Measurements from ENCODE around the gene PIEZO2.

The PIEZO2 gene

GRCh38 chr18:11165138-11165537 is 15.8 kb upstream of the PIEZO2 start:
- Histone ChIP-seq H3K4me1 (ENCODE audit: insufficient read depth, low read length) (peaks cover 8% of the 10 kb centered on the region; the same call in 1 of the 2 replicates), H3K4me3 (ENCODE audit: low read length) (no peak overlapping the region), H3K27me3 (ENCODE audit: insufficient read depth, low read length) (peaks cover 57% of the 10 kb centered on the region), H3K9ac (ENCODE audit: low read depth, low read length) (no peak overlapping the region), H3K9me3 (ENCODE audit: insufficient read depth, low read depth, low read length) (no peaks in the 10 kb centered on the region), H3K27ac (ENCODE audit: low read length) (no peak overlapping the region), H3K36me3 (ENCODE audit: insufficient read depth, low read depth, low read length) (no peaks in the 10 kb centered on the region)

GRCh38 chr18:11163665-11164064 is 14.3 kb upstream of the PIEZO2 start:
- Histone ChIP-seq H3K27ac (ENCODE audit: low read length) (no peak overlapping the region), H3K9me3 (ENCODE audit: insufficient read depth, low read depth, low read length) (no peaks in the 10 kb centered on the region), H3K4me3 (ENCODE audit: low read length) (no peak overlapping the region), H3K36me3 (ENCODE audit: insufficient read depth, low read depth, low read length) (no peaks in the 10 kb centered on the region), H3K4me1 (ENCODE audit: insufficient read depth, low read length) (peaks cover 8% of the 10 kb centered on the region; the same call in 1 of the 2 replicates), H3K27me3 (ENCODE audit: insufficient read depth, low read length) (peaks cover 65% of the 10 kb centered on the region), H3K9ac (ENCODE audit: low read depth, low read length) (no peak overlapping the region)

GRCh38 chr18:11162889-11163288 is 13.5 kb upstream of the PIEZO2 start:
- Histone ChIP-seq H3K27me3 (ENCODE audit: insufficient read depth, low read length) (peaks cover 65% of the 10 kb centered on the region), H3K4me1 (ENCODE audit: insufficient read depth, low read length) (peaks cover 8% of the 10 kb centered on the region; the same call in 1 of the 2 replicates), H3K36me3 (ENCODE audit: insufficient read depth, low read depth, low read length) (no peaks in the 10 kb centered on the region), H3K9ac (ENCODE audit: low read depth, low read length) (no peak overlapping the region), H3K4me3 (ENCODE audit: low read length) (no peak overlapping the region), H3K27ac (ENCODE audit: low read length) (no peak overlapping the region), H3K9me3 (ENCODE audit: insufficient read depth, low read depth, low read length) (no peaks in the 10 kb centered on the region)

GRCh38 chr18:11162462-11162861 is 13.1 kb upstream of the PIEZO2 start:
- H3K4me3 ChIP-seq (ENCODE audit: low read length): no peak overlapping the region
- no peak overlapping the region for H3K27ac ChIP-seq (ENCODE audit: low read length)
- H3K4me1 ChIP-seq (ENCODE audit: insufficient read depth, low read length): peaks cover 8% of the 10 kb centered on the region; the same call in 1 of the 2 replicates
- peaks cover 65% of the 10 kb centered on the region for H3K27me3 ChIP-seq (ENCODE audit: insufficient read depth, low read length)
- no peak overlapping the region for H3K9ac ChIP-seq (ENCODE audit: low read depth, low read length)
- H3K36me3 ChIP-seq (ENCODE audit: insufficient read depth, low read depth, low read length): no peaks in the 10 kb centered on the region
- no peaks in the 10 kb centered on the region for H3K9me3 ChIP-seq (ENCODE audit: insufficient read depth, low read depth, low read length)

- Histone ChIP-seq H3K27me3 (ENCODE audit: insufficient read depth, low read length) (peaks cover 51% of the 10 kb centered on the region), H3K27ac (ENCODE audit: low read length) (no peak overlapping the region), H3K4me1 (ENCODE audit: insufficient read depth, low read length) (peaks cover 8% of the 10 kb centered on the region; the same call in 1 of the 2 replicates)
Observed at GRCh38 chr18:11160313-11160712, 10.9 kb upstream of the PIEZO2 start.

GRCh38 chr18:11159844-11160243 is 10.5 kb upstream of the PIEZO2 start:
- Histone ChIP-seq H3K27me3 (ENCODE audit: insufficient read depth, low read length) (peaks cover 46% of the 10 kb centered on the region), H3K36me3 (ENCODE audit: insufficient read depth, low read depth, low read length) (no peaks in the 10 kb centered on the region), H3K4me1 (ENCODE audit: insufficient read depth, low read length) (peaks cover 8% of the 10 kb centered on the region; the same call in 1 of the 2 replicates), H3K9ac (ENCODE audit: low read depth, low read length) (no peak overlapping the region), H3K4me3 (ENCODE audit: low read length) (no peak overlapping the region), H3K27ac (ENCODE audit: low read length) (no peak overlapping the region), H3K9me3 (ENCODE audit: insufficient read depth, low read depth, low read length) (no peaks in the 10 kb centered on the region)

More at GRCh38 chr18:11160313-11160712, 10.9 kb upstream of the PIEZO2 start:
- H3K9ac ChIP-seq (ENCODE audit: low read depth, low read length): no peak overlapping the region
- H3K9me3 ChIP-seq (ENCODE audit: insufficient read depth, low read depth, low read length): no peaks in the 10 kb centered on the region
- no peak overlapping the region for H3K4me3 ChIP-seq (ENCODE audit: low read length)
- H3K36me3 ChIP-seq (ENCODE audit: insufficient read depth, low read depth, low read length): no peaks in the 10 kb centered on the region

- H3K27me3 ChIP-seq (ENCODE audit: insufficient read depth, low read length): peaks cover 18% of the 10 kb centered on the region; the same call in 1 of the 2 replicates
- no peak overlapping the region for H3K9ac ChIP-seq (ENCODE audit: low read depth, low read length)
- H3K27ac ChIP-seq (ENCODE audit: low read length): no peak overlapping the region
Observed at GRCh38 chr18:11156978-11157377, 7.6 kb upstream of the PIEZO2 start.

GRCh38 chr18:11155034-11155759 is 5.8 kb upstream of the PIEZO2 start:
- no peak overlapping the region for H3K4me3 ChIP-seq (ENCODE audit: low read length)
- H3K36me3 ChIP-seq (ENCODE audit: insufficient read depth, low read depth, low read length): no peaks in the 10 kb centered on the region
- H3K27me3 ChIP-seq (ENCODE audit: insufficient read depth, low read length): peaks cover 22% of the 10 kb centered on the region
- H3K9me3 ChIP-seq (ENCODE audit: insufficient read depth, low read depth, low read length): no peaks in the 10 kb centered on the region
- peaks cover 13% of the 10 kb centered on the region; the same call in 1 of the 2 replicates for H3K4me1 ChIP-seq (ENCODE audit: insufficient read depth, low read length)
- H3K27ac ChIP-seq (ENCODE audit: low read length): no peak overlapping the region
- H3K9ac ChIP-seq (ENCODE audit: low read depth, low read length): no peak overlapping the region

More at GRCh38 chr18:11156978-11157377, 7.6 kb upstream of the PIEZO2 start:
- H3K9me3 ChIP-seq (ENCODE audit: insufficient read depth, low read depth, low read length): no peaks in the 10 kb centered on the region
- no peaks in the 10 kb centered on the region for H3K4me1 ChIP-seq (ENCODE audit: insufficient read depth, low read length)
- H3K36me3 ChIP-seq (ENCODE audit: insufficient read depth, low read depth, low read length): no peaks in the 10 kb centered on the region
- no peak overlapping the region for H3K4me3 ChIP-seq (ENCODE audit: low read length)

GRCh38 chr18:11154368-11154989 is 5.1 kb upstream of the PIEZO2 start:
- Histone ChIP-seq H3K9me3 (ENCODE audit: insufficient read depth, low read depth, low read length) (no peaks in the 10 kb centered on the region), H3K27me3 (ENCODE audit: insufficient read depth, low read length) (peaks cover 22% of the 10 kb centered on the region), H3K4me1 (ENCODE audit: insufficient read depth, low read length) (peaks cover 17% of the 10 kb centered on the region; the same call in 1 of the 2 replicates), H3K9ac (ENCODE audit: low read depth, low read length) (no peak overlapping the region), H3K36me3 (ENCODE audit: insufficient read depth, low read depth, low read length) (no peaks in the 10 kb centered on the region), H3K4me3 (ENCODE audit: low read length) (no peak overlapping the region), H3K27ac (ENCODE audit: low read length) (no peak overlapping the region)

GRCh38 chr18:11153097-11153496 is 3.7 kb upstream of the PIEZO2 start:
- peaks cover 17% of the 10 kb centered on the region; the same call in 1 of the 2 replicates for H3K4me1 ChIP-seq (ENCODE audit: insufficient read depth, low read length)
- no peak overlapping the region for H3K4me3 ChIP-seq (ENCODE audit: low read length)
- H3K36me3 ChIP-seq (ENCODE audit: insufficient read depth, low read depth, low read length): no peaks in the 10 kb centered on the region
- no peak overlapping the region for H3K9ac ChIP-seq (ENCODE audit: low read depth, low read length)
- no peak overlapping the region for H3K27ac ChIP-seq (ENCODE audit: low read length)
- no peaks in the 10 kb centered on the region for H3K9me3 ChIP-seq (ENCODE audit: insufficient read depth, low read depth, low read length)
- peaks cover 34% of the 10 kb centered on the region for H3K27me3 ChIP-seq (ENCODE audit: insufficient read depth, low read length)

GRCh38 chr18:11150271-11150615 is 874 bp upstream of the PIEZO2 start:
- no peak overlapping the region for H3K27ac ChIP-seq (ENCODE audit: low read length)

More at GRCh38 chr18:11150271-11150615, 874 bp upstream of the PIEZO2 start:
- H3K9me3 ChIP-seq (ENCODE audit: insufficient read depth, low read depth, low read length): no peaks in the 10 kb centered on the region
- no peak overlapping the region; the same call in 1 of the 2 replicates for H3K9ac ChIP-seq (ENCODE audit: low read depth, low read length)
- H3K4me3 ChIP-seq (ENCODE audit: low read length): peak overlapping the region; percentile 67; the same call in 1 of the 2 replicates
- peaks cover 39% of the 10 kb centered on the region for H3K4me1 ChIP-seq (ENCODE audit: insufficient read depth, low read length)
- peaks cover 63% of the 10 kb centered on the region for H3K27me3 ChIP-seq (ENCODE audit: insufficient read depth, low read length)
- no peaks in the 10 kb centered on the region for H3K36me3 ChIP-seq (ENCODE audit: insufficient read depth, low read depth, low read length)

All from iPS-20b (cell line).